ENCODE measurements around the gene PYCR2.

The PYCR2 gene

DNA sequence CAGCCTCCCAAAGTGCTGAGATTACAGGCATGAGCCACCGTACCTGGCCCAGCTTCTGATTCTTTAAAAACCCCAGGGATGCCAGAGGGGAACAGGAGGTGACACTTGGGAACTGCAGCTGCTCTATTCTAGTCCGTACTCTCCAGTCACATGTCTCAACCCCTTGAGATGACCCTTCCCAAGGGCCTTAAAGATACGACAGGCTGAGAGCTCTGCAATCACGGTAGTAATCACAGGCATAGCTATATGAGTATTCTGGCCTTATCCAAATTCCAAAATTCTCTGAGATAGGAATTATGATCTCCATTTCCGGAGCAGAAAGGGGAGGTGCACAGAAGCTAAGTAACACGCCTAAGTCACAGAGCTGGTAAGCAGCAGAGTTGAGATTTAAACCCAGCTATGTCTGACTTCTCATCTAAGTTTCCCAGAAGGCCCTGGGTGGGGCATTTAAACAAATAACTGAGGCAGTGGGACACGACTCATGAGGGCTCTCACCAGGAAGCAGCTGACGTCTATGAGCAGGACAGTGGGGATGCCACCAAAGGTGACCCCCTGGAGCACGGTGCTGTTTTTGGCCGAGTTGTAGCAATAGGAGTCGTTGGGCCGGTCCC is 47.0 kb downstream of the PYCR2 start:
- no peak for DNase-seq (ENCODE audit: low read depth)

DNA sequence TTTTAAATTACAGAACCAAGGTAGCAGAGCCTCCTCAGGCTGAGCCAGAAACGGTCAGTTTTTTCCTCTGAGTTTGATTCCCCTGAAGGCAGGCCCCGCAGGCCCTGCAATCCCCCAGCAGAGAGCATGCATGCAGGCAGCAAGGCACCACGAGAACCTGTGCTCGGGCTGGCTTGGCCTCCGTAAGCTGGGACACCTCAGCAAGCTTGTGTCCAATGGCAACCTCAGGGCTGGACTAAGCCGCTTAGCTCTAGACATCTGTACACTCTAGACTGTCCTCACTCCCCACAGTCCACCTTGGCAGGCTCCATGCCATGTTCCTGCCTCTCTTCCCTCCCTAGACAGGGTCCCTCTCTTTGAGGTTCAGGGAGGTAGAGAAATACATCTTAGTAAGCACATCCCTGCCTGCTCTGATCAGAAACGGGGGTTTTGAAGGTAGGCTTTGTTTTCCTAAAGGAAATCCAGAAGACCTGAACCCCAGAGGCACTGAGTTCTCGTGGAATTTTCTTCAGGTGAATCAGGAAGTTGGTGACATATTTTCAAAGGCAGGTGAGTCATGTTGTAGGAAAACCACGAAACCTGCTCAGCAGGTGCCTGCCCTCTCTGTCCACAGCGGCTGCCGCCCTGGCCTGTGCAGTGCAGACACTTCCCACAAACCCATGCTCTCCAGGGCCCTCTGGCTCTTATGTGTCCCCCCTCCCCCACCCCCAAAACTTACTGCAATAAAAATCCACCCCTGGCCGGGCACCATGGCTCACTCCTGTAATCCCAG is 48.8 kb downstream of the PYCR2 start:
- DNase-seq (ENCODE audit: low read depth), result no peak

DNA sequence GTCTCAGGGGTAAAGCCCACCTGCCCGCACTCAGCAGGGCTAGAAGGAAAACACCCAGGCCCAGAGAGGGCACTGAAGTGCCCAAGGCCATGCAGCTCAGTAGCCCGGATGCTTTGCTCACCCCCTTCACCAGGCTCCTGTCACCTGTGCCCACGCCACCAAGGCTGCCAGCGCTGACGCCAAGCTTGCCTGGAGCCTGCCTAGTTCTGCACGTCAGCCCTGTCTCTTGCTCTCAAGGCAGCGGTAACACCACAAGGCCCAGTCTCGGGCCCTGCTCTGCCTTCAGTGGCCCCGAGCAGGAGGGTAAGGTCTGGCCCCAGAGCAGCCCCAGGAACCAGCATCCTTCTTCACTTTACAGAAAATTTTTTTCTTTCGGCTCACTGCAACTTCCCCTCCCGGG is 49.6 kb downstream of the PYCR2 start:
- no peak for DNase-seq (ENCODE audit: low read depth)

DNA sequence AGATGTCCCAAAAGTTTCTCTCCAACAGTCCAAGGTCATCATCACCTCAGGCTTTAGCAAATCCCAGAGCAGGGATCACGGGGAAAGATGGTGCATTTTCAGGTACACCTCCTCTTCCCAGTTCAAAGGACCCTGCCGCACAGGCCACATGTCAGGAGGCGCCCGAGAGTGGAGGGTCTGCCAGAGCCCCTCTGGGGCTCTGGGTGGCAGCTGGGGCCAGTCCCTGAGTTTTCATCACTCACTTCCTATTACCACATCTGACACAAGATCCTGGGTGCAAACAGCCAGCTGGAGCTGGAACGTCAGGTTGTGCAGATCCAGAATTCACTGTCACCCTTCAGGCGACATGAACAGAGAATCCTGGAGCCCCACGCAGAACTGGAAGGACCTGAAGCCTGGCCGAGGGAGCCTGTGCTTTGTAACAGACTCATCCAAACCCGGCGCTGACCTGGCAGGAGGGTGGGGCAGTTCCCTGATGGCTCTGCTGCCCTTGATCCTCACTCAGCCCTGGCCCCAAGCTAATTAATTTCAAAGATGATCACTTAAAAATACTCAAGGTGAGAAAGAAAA is 50.7 kb downstream of the PYCR2 start:
- no peak for DNase-seq (ENCODE audit: low read depth)

DNA sequence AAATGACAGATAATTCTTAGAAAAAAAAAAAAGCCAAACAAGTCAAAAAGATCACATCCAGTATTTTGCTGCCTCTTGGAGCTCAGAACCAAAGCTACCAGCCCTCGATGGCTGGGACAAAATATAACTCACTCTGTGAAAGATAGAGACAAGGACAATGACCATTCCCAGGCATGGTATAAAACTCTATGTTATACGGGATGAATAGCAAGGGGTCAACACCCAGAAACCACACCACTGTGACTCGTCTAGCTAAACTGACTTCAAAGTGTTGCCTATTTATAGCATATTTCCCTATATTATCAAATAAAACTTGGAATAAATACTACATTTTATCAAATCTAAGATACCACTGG is 52.0 kb downstream of the PYCR2 start:
- no peak for DNase-seq (ENCODE audit: low read depth)

DNA sequence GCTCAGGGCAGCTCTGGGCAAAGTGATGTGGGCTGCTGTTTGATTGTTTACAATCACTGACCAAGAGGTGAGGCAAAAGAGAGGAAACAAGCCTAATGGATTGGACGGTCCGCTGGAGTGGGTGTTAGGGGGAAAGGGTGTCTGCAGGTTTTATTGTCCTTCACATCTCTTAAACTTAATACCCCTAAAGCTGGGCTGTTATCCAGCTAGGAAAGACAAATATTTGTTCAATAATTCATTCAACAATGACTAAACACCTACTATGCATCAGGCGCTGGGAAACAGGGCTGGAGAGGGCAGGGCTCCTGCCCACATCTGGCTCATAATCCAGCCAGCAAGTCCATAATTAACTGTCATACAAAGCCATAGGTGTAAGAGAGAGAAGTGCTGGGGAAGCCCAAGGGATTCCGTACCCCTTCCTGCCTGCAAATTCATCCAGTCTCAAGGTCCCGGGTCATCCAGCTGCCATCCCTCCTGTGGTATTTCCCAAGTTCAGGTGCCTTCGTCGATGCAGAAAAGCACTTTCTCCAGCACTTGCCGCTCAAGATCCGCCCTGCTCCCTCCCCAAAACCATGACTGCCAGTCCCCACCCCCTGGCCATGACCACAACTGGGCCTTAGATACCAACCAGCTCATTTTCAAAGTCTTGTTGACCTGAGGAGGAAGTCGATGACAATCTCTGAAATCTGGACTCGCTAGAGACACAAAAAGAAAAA is 52.5 kb downstream of the PYCR2 start:
- DNase-seq (ENCODE audit: low read depth), result no peak

DNA sequence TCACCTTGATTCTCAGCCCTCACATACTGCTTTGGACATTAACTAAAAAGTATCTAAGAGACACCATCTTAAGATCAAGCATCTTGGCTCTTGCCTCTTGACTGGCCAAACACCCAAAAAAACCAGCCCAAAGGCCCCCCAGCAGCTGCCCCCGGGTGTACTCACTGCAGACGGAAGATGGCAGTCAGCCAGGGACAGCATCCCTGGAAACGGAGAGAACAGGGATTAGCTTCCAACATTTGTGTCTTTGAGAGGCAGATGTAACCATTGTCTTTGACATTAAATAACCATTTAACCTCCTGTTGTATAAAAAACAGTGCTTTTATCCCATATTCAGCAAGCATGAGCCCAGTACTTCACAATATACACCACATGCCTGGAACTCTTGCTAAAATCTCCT is 53.1 kb downstream of the PYCR2 start:
- no peak for DNase-seq (ENCODE audit: low read depth)

Data from T-helper 22 cell (primary cell).